Measurements from ENCODE around the gene SYK.
"Not testable (repeated sequence)": the region's sequence is repeated elsewhere in the genome, so short reads cannot be mapped to it uniquely, and the experiment has no call there.

The SYK gene

DNA sequence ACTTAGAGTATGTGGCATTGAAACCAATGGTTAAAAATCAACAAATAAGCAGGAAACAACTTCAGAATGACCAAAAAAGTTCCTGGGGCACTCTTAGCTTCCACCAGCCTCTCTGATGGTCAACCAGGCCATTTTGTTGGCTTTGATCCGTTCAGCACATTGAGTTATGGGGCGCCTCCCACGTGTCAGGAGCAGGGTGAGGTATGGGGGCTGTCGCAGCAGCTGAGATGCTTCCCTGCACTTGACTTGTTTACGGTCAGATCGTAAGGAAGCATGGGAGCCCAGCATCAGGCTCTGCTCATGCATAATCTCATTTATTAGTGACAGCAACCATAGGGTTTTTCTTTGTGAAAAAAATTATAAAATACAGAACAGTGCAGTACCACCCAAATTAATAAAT, 16.7 kb downstream of the SYK start:
- peaks cover 33% of the 10 kb centered on the region for H3K4me1 ChIP-seq
- H3K9ac ChIP-seq: no peak overlapping the region
- no peak overlapping the region for H3K27ac ChIP-seq
- peaks cover 60% of the 10 kb centered on the region for H3K9me3 ChIP-seq
- no peaks in the 10 kb centered on the region for H3K27me3 ChIP-seq
- H3K4me3 ChIP-seq: no peak overlapping the region
- TF ChIP-seq Cebpa-rat (IDR thresholded peaks at IDR 0.05): no peak
- H4K20me1 ChIP-seq: peaks cover 5% of the 10 kb centered on the region; the same call in 1 of the 2 replicates
- no peak overlapping the region for H3K4me2 ChIP-seq
- H3K36me3 ChIP-seq: peaks cover 73% of the 10 kb centered on the region

DNA sequence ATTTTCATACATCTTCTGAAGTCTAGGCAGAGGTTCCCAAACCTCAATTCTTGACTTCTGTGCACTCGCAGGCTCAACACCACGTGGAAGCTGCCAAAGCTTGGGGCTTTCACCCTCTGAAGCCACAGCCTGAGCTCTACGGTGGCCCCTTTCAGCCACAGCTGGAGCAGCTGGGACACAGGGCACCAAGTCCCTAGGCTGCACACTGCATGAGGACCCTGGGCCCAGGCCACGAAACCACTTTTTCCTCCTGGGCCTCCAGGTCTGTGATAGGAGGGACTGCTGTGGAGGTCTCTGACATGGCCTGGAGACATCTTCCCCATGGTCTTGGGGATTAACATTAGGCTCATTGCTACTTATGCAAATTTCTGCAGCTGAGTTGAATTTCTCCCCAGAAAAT, 18.8 kb downstream of the SYK start:
- H3K9ac ChIP-seq, H3K27me3 ChIP-seq, H4K20me1 ChIP-seq, H3K27ac ChIP-seq, H3K4me3 ChIP-seq, H3K4me2 ChIP-seq: not testable (repeated sequence)
- peaks cover 22% of the 10 kb centered on the region for H3K4me1 ChIP-seq
- peaks cover 61% of the 10 kb centered on the region for H3K9me3 ChIP-seq
- H3K36me3 ChIP-seq: peaks cover 71% of the 10 kb centered on the region

DNA sequence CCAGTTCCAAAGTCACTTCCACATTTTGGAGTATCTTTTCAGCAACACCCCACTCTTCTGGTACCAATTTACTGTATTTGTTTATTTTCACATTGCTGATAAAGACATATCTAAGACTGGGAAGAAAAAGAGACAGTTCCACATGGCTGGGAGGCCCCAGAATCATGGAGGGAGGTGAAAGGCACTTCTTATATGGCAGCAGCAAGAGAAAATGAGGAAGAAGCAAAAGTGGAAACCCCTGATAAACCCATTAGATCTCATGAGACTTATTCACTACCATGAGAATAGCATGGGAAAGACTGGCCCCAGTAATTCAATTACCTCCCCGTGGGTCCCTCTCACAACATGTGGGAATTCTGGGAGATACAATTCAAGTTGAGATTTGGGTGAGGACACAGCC, 19.6 kb downstream of the SYK start:
- Histone ChIP-seq H3K4me1 (peaks cover 22% of the 10 kb centered on the region), H4K20me1 (peaks cover 10% of the 10 kb centered on the region), H3K36me3 (peaks cover 77% of the 10 kb centered on the region), H3K9me3 (peaks cover 61% of the 10 kb centered on the region)
- not testable (repeated sequence) for H3K27ac ChIP-seq, H3K27me3 ChIP-seq, H3K4me3 ChIP-seq, H3K9ac ChIP-seq, H3K4me2 ChIP-seq

DNA sequence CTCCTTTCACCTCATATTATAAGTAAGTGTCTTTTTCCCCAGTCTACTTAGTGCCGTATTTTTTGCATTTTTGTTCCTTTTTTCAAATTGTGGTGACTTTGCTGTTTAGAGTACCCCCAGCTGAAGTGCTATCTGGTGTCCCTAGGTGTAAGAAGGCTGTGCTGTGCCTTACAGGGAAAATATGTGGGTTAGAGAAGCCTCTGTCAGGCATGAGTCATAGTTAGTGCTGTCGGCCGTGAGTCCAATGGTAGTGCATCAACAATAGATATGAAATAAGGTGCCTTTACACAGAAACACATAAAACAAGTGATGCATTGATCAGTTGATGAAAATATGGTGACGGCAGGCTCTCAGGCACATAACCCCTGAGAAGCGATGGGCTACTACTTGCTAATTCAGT, 20.1 kb downstream of the SYK start:
- H3K36me3 ChIP-seq: peaks cover 72% of the 10 kb centered on the region
- H3K9me3 ChIP-seq: peaks cover 60% of the 10 kb centered on the region

DNA sequence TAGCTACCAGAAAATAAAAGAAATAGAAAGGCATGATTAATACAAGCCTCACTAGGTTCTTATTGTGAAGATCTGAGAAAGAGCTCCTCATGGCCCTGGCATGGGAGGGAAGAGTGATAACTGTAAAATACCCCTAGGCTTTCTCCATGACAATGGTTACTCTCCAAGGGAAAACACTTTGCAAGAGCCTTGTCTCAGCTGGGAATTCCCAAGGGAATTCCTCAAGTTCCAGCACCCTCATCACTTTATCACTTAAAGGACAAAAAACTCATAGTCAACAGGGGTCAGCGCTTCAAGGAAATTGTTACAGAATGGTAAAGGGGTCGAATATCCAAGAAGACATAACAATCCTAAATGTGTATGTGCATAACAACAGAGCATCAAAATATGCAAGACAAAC, 21.2 kb downstream of the SYK start:
- peaks cover 34% of the 10 kb centered on the region for H3K4me1 ChIP-seq
- H3K9ac ChIP-seq: no peak overlapping the region
- H3K27ac ChIP-seq: no peak overlapping the region
- H3K36me3 ChIP-seq: peaks cover 63% of the 10 kb centered on the region
- H4K20me1 ChIP-seq: peaks cover 22% of the 10 kb centered on the region
- H3K27me3 ChIP-seq: no peaks in the 10 kb centered on the region
- peak overlapping the region; percentile 11; the same call in 1 of the 2 replicates for H3K4me3 ChIP-seq
- peaks cover 56% of the 10 kb centered on the region for H3K9me3 ChIP-seq
- TF ChIP-seq Cebpa-rat (IDR thresholded peaks at IDR 0.05): no peak
- H3K4me2 ChIP-seq: no peak overlapping the region

More for the DNA sequence above, 20.1 kb downstream of the SYK start:
- no peak overlapping the region for H3K27ac ChIP-seq
- H3K4me2 ChIP-seq: no peak overlapping the region
- H3K4me1 ChIP-seq: peaks cover 23% of the 10 kb centered on the region
- no peak overlapping the region for H3K9ac ChIP-seq
- no peak overlapping the region for H3K4me3 ChIP-seq
- peaks cover 15% of the 10 kb centered on the region for H4K20me1 ChIP-seq
- no peak for TF ChIP-seq Cebpa-rat (IDR thresholded peaks at IDR 0.05)
- no peaks in the 10 kb centered on the region for H3K27me3 ChIP-seq

DNA sequence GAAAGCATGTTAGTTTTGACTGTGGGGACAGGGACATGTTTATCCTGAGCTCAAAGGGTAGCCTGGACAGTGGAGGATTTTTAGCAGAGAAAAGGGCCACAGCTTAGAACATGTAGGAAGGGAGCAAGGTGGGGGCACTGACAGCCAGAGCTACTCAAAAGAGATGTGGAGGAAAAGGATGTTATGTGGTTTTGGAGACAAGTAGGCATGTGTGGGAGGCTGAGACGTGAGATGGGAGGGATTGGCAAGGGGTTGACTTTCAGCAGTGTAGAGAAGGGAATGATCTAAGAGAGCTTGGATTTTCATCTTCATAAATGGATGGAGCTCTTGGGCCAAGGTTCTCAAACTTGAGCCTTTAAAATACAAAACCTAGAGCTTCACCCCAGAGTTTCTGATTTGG, 24.0 kb downstream of the SYK start:
- H3K36me3 ChIP-seq: peaks cover 55% of the 10 kb centered on the region
- peaks cover 61% of the 10 kb centered on the region for H3K4me1 ChIP-seq
- TF ChIP-seq Cebpa-rat (IDR thresholded peaks at IDR 0.05): no peak
- H3K27ac ChIP-seq: no peak overlapping the region
- H3K4me2 ChIP-seq: peak overlapping the region; percentile 72
- H3K4me3 ChIP-seq: no peak overlapping the region
- no peaks in the 10 kb centered on the region for H3K27me3 ChIP-seq
- peaks cover 28% of the 10 kb centered on the region for H3K9me3 ChIP-seq
- H4K20me1 ChIP-seq: peaks cover 22% of the 10 kb centered on the region
- H3K9ac ChIP-seq: no peak overlapping the region

DNA sequence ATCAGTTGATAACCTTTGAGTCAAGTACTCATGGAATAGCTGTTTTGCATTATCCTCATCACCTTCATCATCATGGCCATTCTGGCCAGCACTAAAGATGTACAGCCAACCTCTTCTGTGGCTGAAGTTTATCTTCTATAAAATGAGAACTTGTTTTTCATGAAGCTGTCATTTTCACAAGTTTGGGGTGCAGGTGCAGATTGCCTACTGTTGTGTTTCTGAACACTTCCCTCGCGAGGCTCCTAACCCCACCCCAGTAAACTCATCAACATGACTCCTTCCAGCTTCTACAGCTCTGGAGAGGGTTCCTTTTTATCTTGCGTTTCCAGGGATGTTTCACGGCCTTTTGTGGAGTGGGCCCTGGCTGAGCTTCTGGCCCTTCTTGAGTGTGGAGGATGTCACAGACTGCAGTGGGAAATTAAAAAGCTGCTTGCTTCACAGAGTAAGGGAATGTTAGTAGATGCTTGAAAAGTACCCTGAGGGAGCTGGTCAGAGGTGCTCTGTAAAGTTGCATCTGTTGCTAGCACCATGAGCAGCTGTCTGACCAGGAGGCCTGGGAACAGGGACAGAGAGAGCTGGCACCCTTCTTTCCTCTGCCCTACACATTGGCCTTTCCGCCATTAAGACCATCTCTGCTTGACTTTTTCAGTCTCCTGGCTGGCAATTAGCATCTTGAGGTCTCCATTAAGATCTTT, 24.9 kb downstream of the SYK start:
- Histone ChIP-seq H3K9ac (peak overlapping the region; percentile 42), H3K27ac (peak overlapping the region; percentile 68), H4K20me1 (peaks cover 29% of the 10 kb centered on the region), H3K4me1 (peaks cover 70% of the 10 kb centered on the region), H3K9me3 (peaks cover 19% of the 10 kb centered on the region), H3K36me3 (peaks cover 46% of the 10 kb centered on the region), H3K4me2 (peak overlapping the region; percentile 72), H3K27me3 (no peaks in the 10 kb centered on the region), H3K4me3 (0 out of 2 replicates have a peak overlapping the region, but pooled peaks have one; percentile 9)
- no peak for TF ChIP-seq Cebpa-rat (IDR thresholded peaks at IDR 0.05)

DNA sequence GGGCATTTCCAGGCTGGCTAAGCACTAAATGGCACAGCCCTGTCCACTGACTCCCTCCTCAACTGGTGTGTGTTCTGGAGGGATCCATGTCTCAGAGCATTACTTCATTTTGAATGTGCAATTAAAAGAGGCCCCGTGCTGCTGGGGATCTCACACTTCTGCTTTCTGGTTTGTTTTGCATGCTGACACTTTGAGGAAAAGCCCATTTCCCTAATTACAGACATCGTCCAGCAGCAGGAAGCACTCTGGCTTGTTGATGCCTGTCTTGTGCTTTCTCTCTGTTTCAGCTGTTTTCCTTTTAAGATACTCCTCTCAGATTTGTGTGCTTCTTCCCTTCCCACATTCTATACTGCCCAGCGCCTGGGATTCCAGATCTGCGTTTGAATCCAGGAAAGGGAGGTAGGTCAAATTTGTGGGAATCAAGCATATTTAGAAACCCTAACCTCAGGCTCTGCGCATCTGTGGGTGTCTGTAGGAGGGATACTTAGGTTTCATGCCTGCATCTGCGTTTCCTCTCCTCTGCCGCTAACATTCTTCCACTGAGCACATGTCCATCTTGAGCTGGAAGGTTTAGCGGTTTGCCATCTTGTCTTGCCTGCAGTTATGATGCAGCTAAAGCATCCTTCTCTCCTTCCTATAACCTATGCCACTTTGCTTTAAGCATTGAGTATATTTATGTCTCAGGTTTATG, 25.7 kb downstream of the SYK start:
- H3K4me1 ChIP-seq: peaks cover 78% of the 10 kb centered on the region
- peaks cover 32% of the 10 kb centered on the region for H4K20me1 ChIP-seq
- peak overlapping the region; percentile 42 for H3K9ac ChIP-seq
- H3K4me2 ChIP-seq: peak overlapping the region; percentile 72
- H3K27ac ChIP-seq: peak overlapping the region; percentile 68
- H3K27me3 ChIP-seq: no peaks in the 10 kb centered on the region
- 0 out of 2 replicates have a peak overlapping the region, but pooled peaks have one; percentile 9 for H3K4me3 ChIP-seq
- peaks cover 15% of the 10 kb centered on the region for H3K9me3 ChIP-seq
- peaks cover 45% of the 10 kb centered on the region for H3K36me3 ChIP-seq
- TF ChIP-seq Cebpa-rat (IDR thresholded peaks at IDR 0.05): no peak

DNA sequence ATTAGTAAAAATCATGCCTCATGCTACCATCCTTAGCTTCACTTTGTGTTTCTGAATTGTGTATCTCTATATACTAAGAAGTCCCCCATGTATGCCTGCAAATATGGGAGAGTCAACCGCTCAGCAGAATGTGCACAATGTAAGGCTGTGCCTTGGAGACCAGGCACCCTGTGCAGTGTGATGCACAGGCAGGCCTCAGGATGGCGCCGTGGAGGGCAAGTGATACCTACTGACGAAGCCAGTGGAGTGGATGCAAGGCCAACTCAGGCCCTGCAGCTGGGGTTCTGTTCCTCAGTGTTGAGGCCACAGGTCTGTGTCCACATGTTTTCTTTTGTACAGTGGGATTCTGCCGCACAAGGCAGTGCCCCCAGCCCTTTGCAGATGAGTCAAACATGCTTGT, 28.4 kb downstream of the SYK start:
- TF ChIP-seq Cebpa-rat (IDR thresholded peaks at IDR 0.05): no peak
- H3K9ac ChIP-seq: no peak overlapping the region
- H3K27me3 ChIP-seq: no peaks in the 10 kb centered on the region
- peaks cover 91% of the 10 kb centered on the region for H3K4me1 ChIP-seq
- peak overlapping the region; percentile 80 for H3K27ac ChIP-seq
- no peak overlapping the region for H3K4me3 ChIP-seq
- H3K4me2 ChIP-seq: peak overlapping the region; percentile 77
- H3K9me3 ChIP-seq: peaks cover 14% of the 10 kb centered on the region; the same call in 1 of the 2 replicates
- H4K20me1 ChIP-seq: peaks cover 42% of the 10 kb centered on the region
- H3K36me3 ChIP-seq: peaks cover 60% of the 10 kb centered on the region

DNA sequence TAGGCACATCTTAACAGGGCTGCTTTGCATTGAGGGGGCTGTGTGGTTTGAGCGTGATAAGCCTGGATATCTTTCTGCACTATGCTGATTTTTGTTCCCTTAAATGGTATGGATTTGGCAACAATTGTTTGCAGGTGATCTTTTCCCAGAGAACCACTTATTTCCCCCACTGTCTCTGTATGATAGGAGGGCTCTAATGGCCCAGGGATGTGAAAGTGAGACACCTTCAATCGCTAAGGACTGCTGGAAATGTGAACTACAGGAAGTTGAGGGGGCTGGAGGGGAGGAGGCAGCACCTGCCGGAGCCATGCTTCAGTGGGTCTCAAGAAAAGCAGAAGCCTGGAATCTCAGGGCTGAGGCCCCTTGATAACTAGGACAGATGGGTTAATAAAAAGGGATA, 29.4 kb downstream of the SYK start:
- Histone ChIP-seq H3K36me3 (peaks cover 60% of the 10 kb centered on the region), H4K20me1 (peaks cover 44% of the 10 kb centered on the region), H3K4me1 (peaks cover 91% of the 10 kb centered on the region), H3K27me3 (no peaks in the 10 kb centered on the region), H3K4me3 (peak overlapping the region; percentile 20; the same call in 1 of the 2 replicates), H3K9me3 (peaks cover 14% of the 10 kb centered on the region; the same call in 1 of the 2 replicates), H3K27ac (peak overlapping the region; percentile 80), H3K4me2 (peak overlapping the region; percentile 77), H3K9ac (peak overlapping the region; percentile 30; the same call in 1 of the 2 replicates)
- TF ChIP-seq Cebpa-rat (IDR thresholded peaks at IDR 0.05): no peak

Data from BLaER1 (cell line).